T-helper 17 cell (primary cell): Measurements from ENCODE around the gene CT45A8. TPM values are rescaled to one million over a fixed set of nuclear protein-coding genes. Genes with fewer than 3 reads are reported as not detected.
"Not testable (repeated sequence)": the region's sequence is repeated elsewhere in the genome, so short reads cannot be mapped to it uniquely, and the experiment has no call there.

Source experiments
- ATAC-seq: fragments of 150-1000 bp; cut with Tn5 transposase; 2 replicates; pipeline ENCODE4 v1.10.0; 2021; ENCODE audit warnings: mild to moderate bottlenecking, moderate library complexity
- DNase-seq, 3 donors: peaks; one replicate each; pipeline versions ENCODE4 v3.0.0 to v3.0.0-alpha.2; 2020 to 2021
- H3K9me3 ChIP-seq: one replicate; pipeline ENCODE4 v1.7.0; 2013; ENCODE audit warnings: low read length, mild to moderate bottlenecking; ENCODE audit not compliant: control insufficient read depth, poor library complexity, severe bottlenecking
- H3K27ac Mint-ChIP-seq: one replicate; pipeline ENCODE4 v1.8.0; 2022; ENCODE audit warnings: mild to moderate bottlenecking, moderate library complexity, mixed read lengths
- H3K27me3 Mint-ChIP-seq: one replicate; pipeline ENCODE4 v1.8.0; 2022; ENCODE audit warnings: mixed read lengths
- H3K36me3 Mint-ChIP-seq: one replicate; pipeline ENCODE4 v1.8.0; 2022; ENCODE audit warnings: low read depth, mixed read lengths
- H3K4me1 Mint-ChIP-seq: one replicate; pipeline ENCODE4 v1.8.0; 2022; ENCODE audit warnings: mild to moderate bottlenecking, mixed read lengths
- H3K4me3 Mint-ChIP-seq: one replicate; pipeline ENCODE4 v1.8.0; 2022; ENCODE audit warnings: mild to moderate bottlenecking, moderate library complexity, mixed read lengths
- total RNA-seq, 4 donors: library from RNA in 2 of 4; stranded (reverse) in 2 of 4; gene quantifications; one replicate each; pipeline ENCODE4 v1.2.3 and lab custom pipeline; 2022 to 2026

The CT45A8 gene
- total RNA-seq (not detected), total RNA-seq (lab: John Stamatoyannopoulos, UW) (0 reads per million in 2 donors)

GRCh38 chrX:135854438-135854837 lies at the start of gene CT45A8:
Gene CT45A8, minus strand, starts transcription at chrX:135854538. Its CDS starts 3,755 bp downstream, at chrX:135850783.
- not testable (repeated sequence) for ATAC-seq, H3K36me3 Mint-ChIP-seq, H3K27ac Mint-ChIP-seq, H3K4me3 Mint-ChIP-seq, DNase-seq, H3K9me3 ChIP-seq, H3K27me3 Mint-ChIP-seq, H3K4me1 Mint-ChIP-seq

- H3K27me3 Mint-ChIP-seq: no peaks in the 10 kb centered on the region
- no peak for ATAC-seq
- H3K9me3 ChIP-seq: no peaks in the 10 kb centered on the region
- no peaks in the 10 kb centered on the region for H3K4me1 Mint-ChIP-seq
- no peaks in the 10 kb centered on the region for H3K36me3 Mint-ChIP-seq
- no peak within 1 kb of the TSS for H3K4me3 Mint-ChIP-seq
- DNase-seq: no peak
- H3K27ac Mint-ChIP-seq: no peak within 1 kb of the TSS
Observed at GRCh38 chrX:135893294-135893817, 39.0 kb upstream of the CT45A8 start, which contains the start of the genes CT45A10 and SAGE1. Gene CT45A10, minus strand, starts transcription at chrX:135893444. Its CDS starts 8,100 bp downstream, at chrX:135885344. Gene SAGE1, plus strand, starts transcription at chrX:135893716. Its CDS starts 2,527 bp downstream, at chrX:135896243.

GRCh38 chrX:135892781-135893180 lies 38.4 kb upstream of the CT45A8 start:
- ATAC-seq: no peak

GRCh38 chrX:135890087-135890585 lies 35.8 kb upstream of the CT45A8 start:
- H3K27me3 Mint-ChIP-seq: no peaks in the 10 kb centered on the region
- H3K36me3 Mint-ChIP-seq: no peaks in the 10 kb centered on the region
- H3K9me3 ChIP-seq: no peaks in the 10 kb centered on the region
- no peak for DNase-seq
- ATAC-seq: no peak
- H3K4me1 Mint-ChIP-seq: no peaks in the 10 kb centered on the region
- no peak overlapping the region for H3K4me3 Mint-ChIP-seq
- no peak overlapping the region for H3K27ac Mint-ChIP-seq

More at GRCh38 chrX:135892781-135893180, 38.4 kb upstream of the CT45A8 start:
- Mint-ChIP-seq H3K4me3 (no peak overlapping the region), H3K36me3 (no peaks in the 10 kb centered on the region), H3K4me1 (no peaks in the 10 kb centered on the region), H3K27ac (no peak overlapping the region), H3K27me3 (no peaks in the 10 kb centered on the region)
- DNase-seq: no peak
- H3K9me3 ChIP-seq: no peaks in the 10 kb centered on the region

GRCh38 chrX:135888976-135889375 lies 34.6 kb upstream of the CT45A8 start:
- not testable (repeated sequence) for H3K4me1 Mint-ChIP-seq, H3K36me3 Mint-ChIP-seq, H3K27ac Mint-ChIP-seq, ATAC-seq, H3K4me3 Mint-ChIP-seq, DNase-seq, H3K9me3 ChIP-seq, H3K27me3 Mint-ChIP-seq

GRCh38 chrX:135888230-135888629 lies 33.9 kb upstream of the CT45A8 start:
- H3K4me3 Mint-ChIP-seq, ATAC-seq, DNase-seq, H3K4me1 Mint-ChIP-seq, H3K9me3 ChIP-seq, H3K27me3 Mint-ChIP-seq, H3K27ac Mint-ChIP-seq, H3K36me3 Mint-ChIP-seq: not testable (repeated sequence)

GRCh38 chrX:135882741-135883140 lies 28.4 kb upstream of the CT45A8 start:
- not testable (repeated sequence) for H3K27ac Mint-ChIP-seq, H3K9me3 ChIP-seq, H3K27me3 Mint-ChIP-seq, ATAC-seq, H3K36me3 Mint-ChIP-seq, H3K4me1 Mint-ChIP-seq, H3K4me3 Mint-ChIP-seq, DNase-seq

GRCh38 chrX:135871712-135872111 lies 17.4 kb upstream of the CT45A8 start, which contains the start of gene CT45A9:
Gene CT45A9, minus strand, starts transcription at chrX:135871812. Its CDS starts 3,751 bp downstream, at chrX:135868061.
- not testable (repeated sequence) for H3K4me1 Mint-ChIP-seq, H3K27ac Mint-ChIP-seq, DNase-seq, H3K4me3 Mint-ChIP-seq, H3K27me3 Mint-ChIP-seq, H3K9me3 ChIP-seq, ATAC-seq, H3K36me3 Mint-ChIP-seq

- not testable (repeated sequence) for H3K4me3 Mint-ChIP-seq, H3K27ac Mint-ChIP-seq, H3K4me1 Mint-ChIP-seq, H3K27me3 Mint-ChIP-seq, H3K9me3 ChIP-seq, H3K36me3 Mint-ChIP-seq, DNase-seq, ATAC-seq
Observed at GRCh38 chrX:135837180-135837579, 17.2 kb downstream of the CT45A8 start, which contains the start of gene CT45A7. Gene CT45A7, minus strand, starts transcription at chrX:135837280. Its CDS starts 3,747 bp downstream, at chrX:135833533.

- not testable (repeated sequence) for H3K4me3 Mint-ChIP-seq, H3K4me1 Mint-ChIP-seq, H3K36me3 Mint-ChIP-seq, H3K27me3 Mint-ChIP-seq, DNase-seq, H3K9me3 ChIP-seq, ATAC-seq, H3K27ac Mint-ChIP-seq
Observed at GRCh38 chrX:135819912-135820311, 34.4 kb downstream of the CT45A8 start, which contains the start of gene CT45A2. Gene CT45A2, minus strand, starts transcription at chrX:135820012. Its CDS starts 3,747 bp downstream, at chrX:135816265.

GRCh38 chrX:135802687-135803086 lies 51.7 kb downstream of the CT45A8 start, which contains the start of gene CT45A6:
Gene CT45A6, minus strand, starts transcription at chrX:135802787. Its CDS starts 3,794 bp downstream, at chrX:135798993.
- ATAC-seq, H3K4me1 Mint-ChIP-seq, H3K4me3 Mint-ChIP-seq, H3K9me3 ChIP-seq, H3K27me3 Mint-ChIP-seq, DNase-seq, H3K36me3 Mint-ChIP-seq, H3K27ac Mint-ChIP-seq: not testable (repeated sequence)
